Muscle of leg (tissue), 11 donors: ENCODE measurements around the gene SLC12A6. TPM values are rescaled to one million over a fixed set of nuclear protein-coding genes. Genes with fewer than 3 reads are reported as not detected.

ENCODE experiments used
- DNase-seq: peaks from one replicate; pipeline ENCODE4 v3.0.0; 2013
- H3K27ac ChIP-seq: one replicate; pipeline ENCODE4 v1.5.1; 2013; ENCODE audit warnings: mild to moderate bottlenecking, low read length, control low read depth
- H3K27me3 ChIP-seq: one replicate; pipeline ENCODE4 v1.6.1; 2013; ENCODE audit warnings: low read length; ENCODE audit not compliant: control insufficient read depth, insufficient read depth
- H3K36me3 ChIP-seq: one replicate; pipeline ENCODE4 v1.6.1; 2013; ENCODE audit warnings: low read length; ENCODE audit not compliant: control insufficient read depth, insufficient read depth
- H3K4me1 ChIP-seq: one replicate; pipeline ENCODE4 v1.6.1; 2013; ENCODE audit warnings: low read length; ENCODE audit not compliant: control insufficient read depth, insufficient read depth
- H3K4me3 ChIP-seq: one replicate; pipeline ENCODE4 v1.5.1; 2013; ENCODE audit warnings: low read length, control low read depth
- H3K9me3 ChIP-seq: replicated peaks from 2 replicates; pipeline ENCODE4 v1.6.1; 2013; ENCODE audit warnings: low read depth, low read length; ENCODE audit not compliant: control insufficient read depth
- WGBS: methylation state at CpG from one replicate; pipeline ENCODE4 v1.1.5; 2013; ENCODE audit warnings: missing lambda C conversion rate; ENCODE audit not compliant: insufficient coverage; 5-methylcytosine and 5-hydroxymethylcytosine counted together
- polyA plus RNA-seq, 8 donors: library from polyadenylated mRNA; unstranded; fragments of 120-200 nt; gene quantifications; one replicate each; pipeline versions ENCODE4 v1.2.1 to v1.2.3, GENCODE V29; 2013; ENCODE audit warnings: inconsistent platforms in 1 of 8, low replicate concordance in 1 of 8; ENCODE audit not compliant: insufficient read length in 8 of 8, insufficient read depth in 1 of 8
- total RNA-seq: library from RNA; stranded (reverse); fragments of 120-200 nt; gene quantifications from one replicate; pipeline ENCODE4 v1.2.4, GENCODE V29; 2013

The SLC12A6 gene
- total and polyA plus RNA-seq, 9 donors: 11.7 to 18.6 (median 15.3) TPM

- Histone ChIP-seq H3K27ac (peak within 1 kb of the TSS; percentile 94), H3K4me1 (peaks cover 16% of the 10 kb centered on the region), H3K9me3 (no peaks in the 10 kb centered on the region), H3K4me3 (peak within 1 kb of the TSS; percentile 79), H3K27me3 (no peaks in the 10 kb centered on the region), H3K36me3 (peaks cover 17% of the 10 kb centered on the region)
- WGBS: under 1% methylated on average over 64 of the region's 80 CpGs
- peak; percentile 93 for DNase-seq
Measured at GRCh38 chr15:34367101-34368081, 29.8 kb upstream of the SLC12A6 start, which contains the start of gene LPCAT4. TSS of gene LPCAT4 (minus strand) at chr15:34367196. CDS start at chr15:34367100, 96 bp downstream.

DNA sequence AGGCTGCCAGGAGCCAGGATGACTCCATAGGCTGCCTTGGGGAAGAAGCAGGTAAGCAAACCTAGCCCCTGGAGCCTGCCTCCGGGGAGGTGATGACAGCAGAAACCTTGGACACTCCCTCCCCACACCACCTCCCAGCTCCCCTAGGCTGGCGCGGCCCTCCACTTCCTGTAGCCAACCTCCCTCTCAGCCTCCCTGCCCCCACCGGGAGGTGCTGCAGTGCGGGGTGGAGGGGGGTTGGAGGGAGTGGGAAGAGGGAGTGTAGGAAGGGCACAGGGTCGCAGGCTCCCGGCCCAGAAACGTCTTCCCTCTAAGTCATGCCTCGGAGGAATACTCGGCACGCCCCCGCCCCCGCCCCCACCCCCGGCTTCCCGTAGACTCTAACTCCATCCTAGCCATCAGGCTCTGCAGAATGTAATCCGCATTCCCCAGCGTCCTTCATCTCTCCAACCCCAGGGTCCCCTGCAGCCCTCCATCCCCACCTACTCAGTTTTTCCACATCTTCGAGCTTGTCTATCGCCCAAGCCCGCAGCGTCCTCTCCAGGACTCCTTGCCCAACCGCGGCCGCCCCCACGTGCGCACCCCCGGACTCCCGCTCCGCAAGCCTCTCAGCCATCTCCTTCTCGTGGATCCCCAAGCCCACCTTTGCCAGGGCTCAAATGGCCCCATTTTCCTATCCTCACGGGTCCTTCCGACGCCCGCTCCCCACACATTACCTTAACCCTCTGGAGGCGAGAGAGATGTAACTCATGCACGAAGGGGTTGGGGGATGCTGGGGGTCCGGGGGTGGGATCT lies 28.9 kb upstream of the SLC12A6 start:
- peak; percentile 66 for DNase-seq
- Histone ChIP-seq H3K36me3 (peaks cover 23% of the 10 kb centered on the region), H3K4me3 (peak overlapping the region; percentile 79), H3K9me3 (no peaks in the 10 kb centered on the region), H3K27ac (peak overlapping the region; percentile 64), H3K27me3 (no peaks in the 10 kb centered on the region), H3K4me1 (peaks cover 16% of the 10 kb centered on the region)
- WGBS: 0% methylated on average over 17 of the region's 37 CpGs

DNA sequence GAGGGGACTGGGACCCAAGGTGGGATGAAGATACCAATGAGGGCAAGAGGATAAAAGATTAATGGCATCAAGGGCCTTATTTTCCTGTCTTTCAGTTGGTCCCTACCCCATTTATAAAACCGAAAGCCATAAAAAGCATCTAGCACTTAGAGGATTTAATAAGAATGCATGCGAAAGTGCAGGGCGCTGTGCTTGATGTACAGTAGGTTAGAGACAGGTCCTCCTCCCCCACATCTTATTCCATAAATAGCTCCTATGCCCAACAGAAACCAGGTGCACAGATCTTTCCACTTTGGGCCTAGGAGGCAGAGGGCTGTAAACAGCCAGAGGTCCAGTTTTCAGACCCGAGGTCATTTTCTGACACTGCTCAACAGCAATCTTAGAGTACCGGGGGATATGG lies 28.3 kb upstream of the SLC12A6 start:
- no peaks in the 10 kb centered on the region for H3K27me3 ChIP-seq
- DNase-seq: no peak
- peaks cover 16% of the 10 kb centered on the region for H3K4me1 ChIP-seq
- H3K4me3 ChIP-seq: peak overlapping the region; percentile 79
- H3K9me3 ChIP-seq: no peaks in the 10 kb centered on the region
- H3K36me3 ChIP-seq: peaks cover 26% of the 10 kb centered on the region
- WGBS: no CpG with 5 or more reads among the region's 5 CpGs
- peak overlapping the region; percentile 64 for H3K27ac ChIP-seq

DNA sequence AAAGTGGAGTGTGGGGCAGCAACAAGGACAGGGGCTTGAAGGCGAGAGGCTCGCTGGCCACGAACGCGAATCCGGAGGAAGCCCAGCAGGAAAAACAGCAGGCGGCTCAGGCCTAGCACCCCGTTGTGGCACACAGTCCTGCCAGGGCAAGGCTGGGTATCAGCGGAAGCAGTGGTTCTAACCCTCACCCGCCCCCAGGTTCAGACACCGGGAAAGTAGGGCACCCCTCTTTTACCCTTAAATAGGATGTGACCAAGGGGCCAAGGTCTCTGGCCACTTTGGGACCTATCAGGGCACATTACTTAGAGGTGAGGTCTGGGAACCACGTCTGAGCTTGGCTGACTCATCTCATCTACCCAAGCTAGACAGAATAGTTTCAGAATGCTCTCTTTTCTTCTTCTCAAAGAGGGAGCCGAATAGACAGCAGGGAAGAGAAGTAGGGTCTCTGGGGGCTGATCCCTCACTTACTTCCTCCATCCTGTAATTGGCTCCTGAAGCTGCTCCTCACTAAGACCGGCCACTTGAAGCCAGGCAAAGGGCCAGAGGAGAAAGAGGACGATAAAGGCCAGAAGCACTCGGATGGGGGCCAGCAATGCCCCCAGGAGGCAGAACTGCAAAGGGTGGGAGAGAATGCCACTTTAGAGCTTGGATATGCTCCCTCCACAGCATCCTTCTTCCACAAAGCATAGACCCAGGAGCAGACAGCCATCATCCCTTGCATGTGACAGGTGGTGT lies 27.7 kb upstream of the SLC12A6 start:
- Histone ChIP-seq H3K27me3 (no peaks in the 10 kb centered on the region), H3K9me3 (no peaks in the 10 kb centered on the region), H3K36me3 (peaks cover 30% of the 10 kb centered on the region), H3K4me3 (no peak overlapping the region), H3K4me1 (peaks cover 16% of the 10 kb centered on the region), H3K27ac (no peak overlapping the region)
- DNase-seq: peak; percentile 32
- 93% methylated on average over 7 of the region's 16 CpGs for WGBS

DNA sequence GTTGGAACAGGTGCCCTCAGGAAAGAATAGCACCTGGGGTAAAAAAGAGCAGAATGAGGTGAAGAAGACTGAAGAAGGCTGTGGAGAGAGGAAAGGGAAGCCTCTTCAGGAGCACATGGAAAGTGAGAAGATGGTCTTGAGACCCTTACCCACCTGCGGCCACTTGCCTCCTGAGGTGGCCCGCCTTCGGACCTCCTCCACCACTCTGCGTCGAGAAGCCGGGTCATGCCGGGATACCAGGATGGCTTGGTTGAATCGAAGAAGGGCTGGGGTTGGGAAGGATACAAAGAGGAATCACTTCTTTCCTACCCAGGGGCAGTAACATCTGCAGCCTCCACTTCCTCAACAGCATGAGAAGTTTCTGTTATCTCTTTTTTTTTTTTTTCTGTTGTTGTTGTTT lies 26.5 kb upstream of the SLC12A6 start:
- Histone ChIP-seq H3K36me3 (peaks cover 39% of the 10 kb centered on the region), H3K9me3 (no peaks in the 10 kb centered on the region), H3K4me3 (no peak overlapping the region), H3K27ac (no peak overlapping the region), H3K4me1 (peaks cover 16% of the 10 kb centered on the region), H3K27me3 (no peaks in the 10 kb centered on the region)
- no peak for DNase-seq
- no CpG with 5 or more reads among the region's 8 CpGs for WGBS

DNA sequence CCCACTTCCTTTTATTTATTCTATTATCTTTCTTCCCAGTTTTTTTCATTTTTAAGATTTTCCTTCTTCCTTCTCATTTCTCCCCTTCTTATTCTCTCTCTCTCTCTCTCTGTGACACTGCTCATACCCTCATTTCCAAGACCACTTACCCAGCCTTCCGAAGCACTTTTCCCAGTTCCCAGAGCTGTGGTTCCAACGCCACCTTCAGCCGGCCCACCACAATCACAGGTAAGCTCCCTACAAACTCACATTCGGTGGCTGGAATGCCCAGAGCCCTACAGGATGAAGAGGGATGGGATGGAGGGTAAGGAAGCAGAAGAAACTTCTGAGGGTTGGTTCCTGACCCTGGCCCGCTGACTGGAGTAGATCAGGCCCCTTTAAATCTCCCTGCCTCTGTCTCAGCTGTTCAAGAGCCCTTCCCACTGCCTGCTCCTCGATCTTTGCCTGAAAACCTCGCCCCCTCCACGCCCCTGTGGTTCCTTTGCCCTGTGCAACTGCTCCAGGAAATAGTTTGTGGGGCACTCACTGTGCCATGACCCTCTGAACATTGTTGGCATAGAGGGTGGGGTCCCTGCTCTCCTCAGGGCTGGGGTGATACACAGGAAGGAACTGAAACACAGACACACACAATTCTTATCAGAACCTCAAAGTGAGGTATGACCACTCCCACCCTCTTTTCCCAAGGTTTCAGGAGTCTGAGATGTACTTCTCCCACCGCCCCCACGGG lies 24.6 kb upstream of the SLC12A6 start:
- Histone ChIP-seq H3K4me1 (peaks cover 9% of the 10 kb centered on the region), H3K9me3 (no peaks in the 10 kb centered on the region), H3K36me3 (peaks cover 53% of the 10 kb centered on the region), H3K27me3 (no peaks in the 10 kb centered on the region), H3K4me3 (no peak overlapping the region), H3K27ac (no peak overlapping the region)
- DNase-seq: no peak
- WGBS: 84% methylated on average over 5 of the region's 10 CpGs

- Histone ChIP-seq H3K9me3 (no peaks in the 10 kb centered on the region), H3K27ac (no peak overlapping the region), H3K27me3 (no peaks in the 10 kb centered on the region), H3K36me3 (peaks cover 61% of the 10 kb centered on the region), H3K4me3 (no peak overlapping the region), H3K4me1 (peaks cover 8% of the 10 kb centered on the region)
- WGBS: 79% methylated on average over 7 of the region's 7 CpGs
- DNase-seq: no peak
Measured at GRCh38 chr15:34361278-34361677, 23.7 kb upstream of the SLC12A6 start.

GRCh38 chr15:34360298-34360697 lies 22.7 kb upstream of the SLC12A6 start:
- Histone ChIP-seq H3K36me3 (peaks cover 64% of the 10 kb centered on the region), H3K4me3 (no peak overlapping the region), H3K27me3 (no peaks in the 10 kb centered on the region), H3K9me3 (no peaks in the 10 kb centered on the region), H3K4me1 (peaks cover under 1% of the 10 kb centered on the region), H3K27ac (no peak overlapping the region)
- 80% methylated on average over 1 of the region's 1 CpG for WGBS
- no peak for DNase-seq

DNA sequence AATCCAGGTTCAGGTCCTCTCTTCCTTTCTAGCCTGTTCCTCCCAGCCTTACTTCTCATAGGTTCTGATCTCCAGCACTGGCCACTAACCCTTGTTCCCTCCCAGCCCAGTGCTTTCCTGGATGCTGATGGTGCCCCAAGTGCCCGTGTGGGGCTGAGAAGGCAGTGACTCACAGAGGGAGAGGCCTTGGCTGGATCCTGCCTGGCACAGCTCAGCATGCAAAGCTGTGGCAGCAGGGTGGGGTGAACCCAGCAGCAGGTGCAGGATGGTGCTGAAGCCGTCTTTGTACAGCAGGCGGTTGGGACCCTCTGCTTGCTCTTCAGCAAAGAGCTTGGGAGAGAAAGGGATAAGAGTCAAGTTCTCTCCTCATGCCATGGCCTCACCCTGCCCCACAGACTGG lies 21.8 kb upstream of the SLC12A6 start:
- Histone ChIP-seq H3K9me3 (no peaks in the 10 kb centered on the region), H3K27me3 (no peaks in the 10 kb centered on the region), H3K27ac (no peak overlapping the region), H3K4me1 (no peaks in the 10 kb centered on the region), H3K36me3 (peaks cover 66% of the 10 kb centered on the region), H3K4me3 (no peak overlapping the region)
- no peak for DNase-seq
- no CpG with 5 or more reads among the region's 3 CpGs for WGBS
